ENCODE measurements around the gene HYDIN. TPM values are rescaled to one million over a fixed set of nuclear protein-coding genes. Genes with fewer than 3 reads are reported as not detected.

The HYDIN gene
- total and polyA plus RNA-seq, 4 donors: 0.14 to 3.0 (median 0.60) TPM

- Histone ChIP-seq H3K9me3 (ENCODE audit: control insufficient read depth in 4 of 4, low read length in 3 of 4) (peaks cover 0 to 10% (median 5%) of the 10 kb centered on the region in 4 donors), H3K4me1 (ENCODE audit: control insufficient read depth in 4 of 4, insufficient read depth in 4 of 4, low read length in 3 of 4) (no peaks in the 10 kb centered on the region), H3K27ac (ENCODE audit: low read depth in 1 of 2, low read length in 2 of 2) (no peak overlapping the region), H3K27me3 (ENCODE audit: control insufficient read depth in 4 of 4, insufficient read depth in 4 of 4, low read length in 3 of 4) (no peaks in the 10 kb centered on the region), H3K4me3 (ENCODE audit: low read depth in 1 of 3, low read length in 3 of 3) (no peak overlapping the region), H3K9ac (ENCODE audit: low read depth in 1 of 2, low read length in 2 of 2) (no peak overlapping the region), H3K36me3 (ENCODE audit: control insufficient read depth in 4 of 4, insufficient read depth in 3 of 4, low read depth in 1 of 4, low read length in 3 of 4) (no peaks in the 10 kb centered on the region)
- no peak for DNase-seq (ENCODE audit: low spot score)
- WGBS: 65% methylated on average over 2 of the region's 2 CpGs
- TF ChIP-seq YY1 (IDR thresholded peaks at IDR 0.05) (no peak), FOXA1 (IDR thresholded peaks at IDR 0.05) (no peak), HNF4A (conservative IDR thresholded peaks at IDR 0.05) (no peak), TAF1 (conservative IDR thresholded peaks at IDR 0.05) (no peak), GABPA (IDR thresholded peaks at IDR 0.05 in 1 of 2, conservative IDR thresholded peaks at IDR 0.05 in 1 of 2) (no peak), EGR1 (IDR thresholded peaks at IDR 0.05; ENCODE audit: low read depth in 2 of 2) (no peak)
- TF ChIP-seq, protein P1, sequence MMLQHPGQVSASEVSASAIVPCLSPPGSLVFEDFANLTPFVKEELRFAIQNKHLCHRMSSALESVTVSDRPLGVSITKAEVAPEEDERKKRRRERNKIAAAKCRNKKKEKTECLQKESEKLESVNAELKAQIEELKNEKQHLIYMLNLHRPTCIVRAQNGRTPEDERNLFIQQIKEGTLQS (IDR thresholded peaks at IDR 0.05): no peak
- TF ChIP-seq, protein P2, sequence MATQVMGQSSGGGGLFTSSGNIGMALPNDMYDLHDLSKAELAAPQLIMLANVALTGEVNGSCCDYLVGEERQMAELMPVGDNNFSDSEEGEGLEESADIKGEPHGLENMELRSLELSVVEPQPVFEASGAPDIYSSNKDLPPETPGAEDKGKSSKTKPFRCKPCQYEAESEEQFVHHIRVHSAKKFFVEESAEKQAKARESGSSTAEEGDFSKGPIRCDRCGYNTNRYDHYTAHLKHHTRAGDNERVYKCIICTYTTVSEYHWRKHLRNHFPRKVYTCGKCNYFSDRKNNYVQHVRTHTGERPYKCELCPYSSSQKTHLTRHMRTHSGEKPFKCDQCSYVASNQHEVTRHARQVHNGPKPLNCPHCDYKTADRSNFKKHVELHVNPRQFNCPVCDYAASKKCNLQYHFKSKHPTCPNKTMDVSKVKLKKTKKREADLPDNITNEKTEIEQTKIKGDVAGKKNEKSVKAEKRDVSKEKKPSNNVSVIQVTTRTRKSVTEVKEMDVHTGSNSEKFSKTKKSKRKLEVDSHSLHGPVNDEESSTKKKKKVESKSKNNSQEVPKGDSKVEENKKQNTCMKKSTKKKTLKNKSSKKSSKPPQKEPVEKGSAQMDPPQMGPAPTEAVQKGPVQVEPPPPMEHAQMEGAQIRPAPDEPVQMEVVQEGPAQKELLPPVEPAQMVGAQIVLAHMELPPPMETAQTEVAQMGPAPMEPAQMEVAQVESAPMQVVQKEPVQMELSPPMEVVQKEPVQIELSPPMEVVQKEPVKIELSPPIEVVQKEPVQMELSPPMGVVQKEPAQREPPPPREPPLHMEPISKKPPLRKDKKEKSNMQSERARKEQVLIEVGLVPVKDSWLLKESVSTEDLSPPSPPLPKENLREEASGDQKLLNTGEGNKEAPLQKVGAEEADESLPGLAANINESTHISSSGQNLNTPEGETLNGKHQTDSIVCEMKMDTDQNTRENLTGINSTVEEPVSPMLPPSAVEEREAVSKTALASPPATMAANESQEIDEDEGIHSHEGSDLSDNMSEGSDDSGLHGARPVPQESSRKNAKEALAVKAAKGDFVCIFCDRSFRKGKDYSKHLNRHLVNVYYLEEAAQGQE (IDR thresholded peaks at IDR 0.05): no peak
- TF ChIP-seq, protein P3, sequence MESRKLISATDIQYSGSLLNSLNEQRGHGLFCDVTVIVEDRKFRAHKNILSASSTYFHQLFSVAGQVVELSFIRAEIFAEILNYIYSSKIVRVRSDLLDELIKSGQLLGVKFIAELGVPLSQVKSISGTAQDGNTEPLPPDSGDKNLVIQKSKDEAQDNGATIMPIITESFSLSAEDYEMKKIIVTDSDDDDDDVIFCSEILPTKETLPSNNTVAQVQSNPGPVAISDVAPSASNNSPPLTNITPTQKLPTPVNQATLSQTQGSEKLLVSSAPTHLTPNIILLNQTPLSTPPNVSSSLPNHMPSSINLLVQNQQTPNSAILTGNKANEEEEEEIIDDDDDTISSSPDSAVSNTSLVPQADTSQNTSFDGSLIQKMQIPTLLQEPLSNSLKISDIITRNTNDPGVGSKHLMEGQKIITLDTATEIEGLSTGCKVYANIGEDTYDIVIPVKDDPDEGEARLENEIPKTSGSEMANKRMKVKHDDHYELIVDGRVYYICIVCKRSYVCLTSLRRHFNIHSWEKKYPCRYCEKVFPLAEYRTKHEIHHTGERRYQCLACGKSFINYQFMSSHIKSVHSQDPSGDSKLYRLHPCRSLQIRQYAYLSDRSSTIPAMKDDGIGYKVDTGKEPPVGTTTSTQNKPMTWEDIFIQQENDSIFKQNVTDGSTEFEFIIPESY (IDR thresholded peaks at IDR 0.05): no peak
- TF ChIP-seq, protein P4, sequence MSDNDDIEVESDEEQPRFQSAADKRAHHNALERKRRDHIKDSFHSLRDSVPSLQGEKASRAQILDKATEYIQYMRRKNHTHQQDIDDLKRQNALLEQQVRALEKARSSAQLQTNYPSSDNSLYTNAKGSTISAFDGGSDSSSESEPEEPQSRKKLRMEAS (IDR thresholded peaks at IDR 0.05): no peak
These were observed 29.0 kb downstream of the HYDIN start for GRCh38 chr16:71201556-71201955.

- DNase-seq (ENCODE audit: low spot score): no peak
- Histone ChIP-seq H3K27ac (ENCODE audit: low read depth in 1 of 2, low read length in 2 of 2) (no peak overlapping the region), H3K36me3 (ENCODE audit: control insufficient read depth in 4 of 4, insufficient read depth in 3 of 4, low read depth in 1 of 4, low read length in 3 of 4) (no peaks in the 10 kb centered on the region), H3K4me1 (ENCODE audit: control insufficient read depth in 4 of 4, insufficient read depth in 4 of 4, low read length in 3 of 4) (no peaks in the 10 kb centered on the region), H3K4me3 (ENCODE audit: low read depth in 1 of 3, low read length in 3 of 3) (no peak overlapping the region), H3K9ac (ENCODE audit: low read depth in 1 of 2, low read length in 2 of 2) (no peak overlapping the region), H3K27me3 (ENCODE audit: control insufficient read depth in 4 of 4, insufficient read depth in 4 of 4, low read length in 3 of 4) (no peaks in the 10 kb centered on the region), H3K9me3 (ENCODE audit: control insufficient read depth in 4 of 4, low read length in 3 of 4) (peaks cover 0 to 10% (median 5%) of the 10 kb centered on the region in 4 donors)
- 78% methylated on average over 1 of the region's 1 CpG for WGBS
- no peak for TF ChIP-seq EGR1 (IDR thresholded peaks at IDR 0.05; ENCODE audit: low read depth in 2 of 2)
- no peak for TF ChIP-seq SP1 (IDR thresholded peaks at IDR 0.05)
- no peak for TF ChIP-seq TAF1 (conservative IDR thresholded peaks at IDR 0.05)
- TF ChIP-seq GABPA (IDR thresholded peaks at IDR 0.05 in 1 of 2, conservative IDR thresholded peaks at IDR 0.05 in 1 of 2): no peak
- TF ChIP-seq, protein P3 (IDR thresholded peaks at IDR 0.05): no peak
- TF ChIP-seq HNF4A (conservative IDR thresholded peaks at IDR 0.05): no peak
- TF ChIP-seq FOXA1 (IDR thresholded peaks at IDR 0.05): no peak
- no peak for TF ChIP-seq NR2F2 (IDR thresholded peaks at IDR 0.05)
- no peak for TF ChIP-seq RAD21 (IDR thresholded peaks at IDR 0.05)
These were observed 29.5 kb downstream of the HYDIN start for GRCh38 chr16:71201054-71201453.

All from liver (tissue), 9 donors.